Keratinocyte (primary cell): ENCODE measurements around the gene TADA2B. TPM values are rescaled to one million over a fixed set of nuclear protein-coding genes. Genes with fewer than 3 reads are reported as not detected.

Experiments used
- DNase-seq: peaks from one replicate; pipeline ENCODE4 v3.0.0-alpha.2; 2011; ENCODE audit warnings: low read depth, missing footprints, low spot score
- FAIRE-seq: peaks from 2 replicates; lab custom pipeline; 2011; peaks lifted over from hg19 to GRCh38; lab: Jason Lieb, UNC
- H2AFZ ChIP-seq: 2 replicates; pipeline ENCODE4 v1.6.0; 2012; ENCODE audit warnings: low read length, control low read depth, inconsistent platforms; ENCODE audit not compliant: control insufficient read depth
- H3K27ac ChIP-seq: 2 replicates; pipeline ENCODE4 v1.5.1; 2011; ENCODE audit warnings: low read length; ENCODE audit not compliant: control insufficient read depth, insufficient read depth
- H3K27me3 ChIP-seq: 3 replicates; pipeline ENCODE4 v1.6.0; 2011; ENCODE audit warnings: low read length; ENCODE audit not compliant: control insufficient read depth, insufficient read depth; ENCODE audit errors: extremely low read depth
- H3K36me3 ChIP-seq, 2 experiments: 2 replicates in 1 of 2; 3 replicates in 1 of 2; pipeline ENCODE4 v1.5.1; 2011; ENCODE audit warnings: low read length in 2 of 2, mild to moderate bottlenecking in 1 of 2; ENCODE audit not compliant: control insufficient read depth in 2 of 2, insufficient read depth in 2 of 2; ENCODE audit errors: extremely low read depth in 1 of 2
- H3K4me1 ChIP-seq: 3 replicates; pipeline ENCODE4 v1.5.1; 2011; ENCODE audit warnings: low read length; ENCODE audit not compliant: control insufficient read depth, insufficient read depth; ENCODE audit errors: extremely low read depth
- H3K4me2 ChIP-seq: 3 replicates; pipeline ENCODE4 v1.6.0; 2011; ENCODE audit warnings: low read depth, low read length; ENCODE audit not compliant: control insufficient read depth, insufficient read depth; ENCODE audit errors: extremely low read depth
- H3K4me3 ChIP-seq, 3 experiments: fragments of 200-600 bp in 1 of 3; sonication (generic) in 1 of 3; 2 replicates in 2 of 3; 3 replicates in 1 of 3; pipeline ENCODE4 v1.5.1; 2011 to 2016; ENCODE audit warnings: low read length in 3 of 3, mild to moderate bottlenecking in 3 of 3, control low read depth in 2 of 3, inconsistent platforms in 1 of 3, low read depth in 1 of 3, mixed read lengths in 1 of 3, mixed run types in 1 of 3, moderate library complexity in 1 of 3; ENCODE audit not compliant: control insufficient read depth in 2 of 3, insufficient read depth in 2 of 3; ENCODE audit errors: extremely low read depth in 1 of 3
- H3K79me2 ChIP-seq: 2 replicates; pipeline ENCODE4 v1.6.0; 2012; ENCODE audit warnings: low read length; ENCODE audit not compliant: control insufficient read depth, insufficient read depth
- H3K9ac ChIP-seq: 3 replicates; pipeline ENCODE4 v1.6.0; 2011; ENCODE audit warnings: low read length; ENCODE audit not compliant: control insufficient read depth, insufficient read depth; ENCODE audit errors: extremely low read depth
- H3K9me1 ChIP-seq: 3 replicates; pipeline ENCODE4 v1.6.0; 2011; ENCODE audit warnings: low read length; ENCODE audit not compliant: control insufficient read depth, insufficient read depth; ENCODE audit errors: extremely low read depth
- H3K9me3 ChIP-seq: 2 replicates; pipeline ENCODE4 v1.5.1; 2012; ENCODE audit warnings: low read depth, low read length; ENCODE audit not compliant: control insufficient read depth
- H4K20me1 ChIP-seq: 3 replicates; pipeline ENCODE4 v1.6.0; 2011; ENCODE audit warnings: low read length; ENCODE audit not compliant: control insufficient read depth, insufficient read depth; ENCODE audit errors: extremely low read depth
- CTCF ChIP-seq, 3 experiments: IDR thresholded peaks in 1 of 3; conservative IDR thresholded peaks in 1 of 3; optimal IDR thresholded peaks in 1 of 3; 2 replicates in 2 of 3; 3 replicates in 1 of 3; pipeline versions ENCODE3 to v1.5.1; 2011; ENCODE audit warnings: low read length in 3 of 3, mild to moderate bottlenecking in 3 of 3, moderate library complexity in 2 of 3, control low read depth in 1 of 3, inconsistent platforms in 1 of 3; ENCODE audit not compliant: insufficient read depth in 2 of 3; ENCODE audit errors: extremely low read depth in 1 of 3
- EZH2 ChIP-seq: IDR thresholded peaks from one replicate; pipeline ENCODE4 v1.6.1; 2012; ENCODE audit warnings: inconsistent platforms, mild to moderate bottlenecking, low read length, moderate library complexity
- dilution Hi-C: fragments of 300-500 bp; cut with MboI; formaldehyde crosslinking; loops from one replicate; pipeline ENCODE4 v1.7.0; 2020; ENCODE audit warnings: low sequenced_read_pairs; ENCODE audit not compliant: extremely low pct_ligation_motif_present
- polyA plus RNA-seq, 5 experiments: library from polyadenylated mRNA; depleted of rRNA in 3 of 5; stranded (reverse) in 3 of 5; stranded (forward) in 1 of 5; unstranded in 1 of 5; fragments of >200 nt; gene quantifications; 1 replicate in 1 of 5; 2 replicates in 3 of 5; 3 replicates in 1 of 5; pipeline versions ENCODE4 v1.2.1 to v1.2.3, GENCODE V29; 2011 to 2012; ENCODE audit warnings: missing spikeins in 2 of 5, low read depth in 1 of 5, low replicate concordance in 1 of 5

TADA2B gene
- polyA plus RNA-seq, 1 donor (not counting 4 experiments of a cell fraction or from before 2014, with no cell fraction given): 5.3 TPM

DNA sequence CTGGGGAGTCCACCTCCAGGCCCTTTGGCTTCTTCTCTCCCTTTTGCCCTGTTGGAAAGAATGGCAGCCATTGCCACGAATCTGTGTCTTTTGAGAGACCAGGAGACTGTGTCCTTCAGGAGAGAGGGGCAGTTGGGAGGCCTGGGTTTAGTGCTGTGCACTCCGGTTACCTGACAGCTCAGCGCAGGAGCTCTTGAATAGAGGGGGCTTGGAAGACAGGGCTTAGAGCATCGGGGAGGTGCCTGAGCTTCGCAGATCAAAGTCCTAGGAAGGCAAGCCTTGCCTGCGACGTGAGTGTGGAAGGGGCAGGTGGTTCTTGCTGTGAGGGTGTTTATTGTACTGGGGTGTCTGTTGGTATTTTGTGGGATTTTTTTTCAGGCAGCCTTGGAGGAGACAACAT, 41.9 kb upstream of the TADA2B start:
- dilution Hi-C loops: no loop called here
- TF ChIP-seq CTCF (optimal IDR thresholded peaks at IDR 0.05 in 1 of 3, IDR thresholded peaks at IDR 0.05 in 1 of 3, conservative IDR thresholded peaks at IDR 0.05 in 1 of 3; ENCODE audit: extremely low read depth in 1 of 3, insufficient read depth in 2 of 3, low read length in 3 of 3) (no peak), EZH2 (no peak)
- no peak overlapping the region for H2AFZ ChIP-seq
- H3K36me3 ChIP-seq: peaks cover 26 to 65% of the 10 kb centered on the region in 2 experiments
- H3K27me3 ChIP-seq: no peaks in the 10 kb centered on the region
- no peak overlapping the region for H3K4me3 ChIP-seq
- peaks cover 34% of the 10 kb centered on the region for H3K4me1 ChIP-seq
- peaks cover 9% of the 10 kb centered on the region for H3K79me2 ChIP-seq
- FAIRE-seq: no peak
- H3K9me1 ChIP-seq: no peaks in the 10 kb centered on the region
- no peak overlapping the region for H3K4me2 ChIP-seq
- DNase-seq: no peak
- no peaks in the 10 kb centered on the region for H3K9me3 ChIP-seq
- H3K9ac ChIP-seq: no peak overlapping the region
- H3K27ac ChIP-seq: no peak overlapping the region
- no peaks in the 10 kb centered on the region for H4K20me1 ChIP-seq

- no peaks in the 10 kb centered on the region for H3K27me3 ChIP-seq
- dilution Hi-C loops: no loop called here
- H3K9me1 ChIP-seq: no peaks in the 10 kb centered on the region
- peaks cover 34% of the 10 kb centered on the region for H3K4me1 ChIP-seq
- TF ChIP-seq CTCF (optimal IDR thresholded peaks at IDR 0.05 in 1 of 3, IDR thresholded peaks at IDR 0.05 in 1 of 3, conservative IDR thresholded peaks at IDR 0.05 in 1 of 3; ENCODE audit: extremely low read depth in 1 of 3, insufficient read depth in 2 of 3, low read length in 3 of 3): no peak
- no peak for TF ChIP-seq EZH2
- H3K4me2 ChIP-seq: peak overlapping the region; percentile 19
- peaks cover 25 to 62% of the 10 kb centered on the region in 2 experiments for H3K36me3 ChIP-seq
- H2AFZ ChIP-seq: no peak overlapping the region
- H3K9me3 ChIP-seq: no peaks in the 10 kb centered on the region
- DNase-seq (no peak), FAIRE-seq (peak; percentile 51)
- no peak overlapping the region for H3K9ac ChIP-seq
- H3K4me3 ChIP-seq: no peak overlapping the region
- peaks cover 9% of the 10 kb centered on the region for H3K79me2 ChIP-seq
- no peaks in the 10 kb centered on the region for H4K20me1 ChIP-seq
- peak overlapping the region; percentile 58 for H3K27ac ChIP-seq
These were observed 40.8 kb upstream of the TADA2B start for GRCh38 chr4:7002336-7002735.
